ENCODE measurements around the gene ESPNL. TPM values are rescaled to one million over a fixed set of nuclear protein-coding genes. Genes with fewer than 3 reads are reported as not detected.
"Not testable (repeated sequence)": the region's sequence is repeated elsewhere in the genome, so short reads cannot be mapped to it uniquely, and the experiment has no call there.

ESPNL gene
- total RNA-seq, 1 experiment from 2014 or later = 2.6 TPM

DNA sequence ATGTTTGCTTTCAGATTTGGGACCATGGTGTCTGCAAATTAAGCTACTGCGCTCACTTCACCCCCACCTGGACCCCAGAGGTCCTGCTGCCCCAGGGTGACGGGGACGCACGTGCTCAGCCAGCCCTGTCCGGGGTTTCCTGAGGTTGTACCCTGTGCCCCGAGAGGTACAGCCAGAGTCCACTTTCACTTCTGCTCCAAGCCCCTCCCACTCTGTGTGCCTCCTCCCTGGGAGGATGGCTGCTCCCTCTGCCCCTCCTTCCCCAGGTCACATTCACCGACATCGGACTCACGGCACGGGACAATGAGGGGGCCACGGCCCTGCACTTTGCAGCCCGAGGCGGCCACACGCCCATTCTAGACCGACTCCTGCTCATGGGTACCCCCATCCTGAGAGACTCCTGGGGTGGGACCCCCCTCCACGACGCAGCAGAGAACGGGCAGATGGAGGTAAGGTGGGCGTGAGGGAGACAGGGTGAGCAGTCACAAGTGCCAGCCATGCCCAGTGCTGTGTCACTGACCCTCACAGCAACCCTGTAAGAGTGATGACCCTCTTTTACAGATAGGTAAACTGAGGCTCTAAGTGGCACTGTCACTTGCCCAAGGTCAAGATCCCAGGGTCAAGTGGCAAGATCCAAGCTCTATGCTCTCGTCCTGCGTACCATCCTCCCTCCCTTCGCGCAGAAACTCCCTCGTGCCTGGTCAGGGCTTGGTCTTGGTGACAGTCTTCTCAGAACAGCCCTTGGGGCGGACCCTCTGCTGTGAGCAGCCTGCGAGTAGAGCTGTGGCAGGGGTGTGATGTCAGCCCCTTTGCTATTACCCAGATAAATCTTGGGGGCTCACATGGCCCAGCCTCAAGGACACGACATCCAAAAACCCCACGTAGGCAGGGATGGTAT lies 7.6 kb downstream of the ESPNL start:
- Histone ChIP-seq H3K9me3 (replicated peaks) (peaks cover 8% of the 10 kb centered on the region; the same call in 1 of the 2 replicates), H3K4me1 (peaks cover 26% of the 10 kb centered on the region), H3K4me3 (no peak overlapping the region), H3K36me3 (no peaks in the 10 kb centered on the region), H3K27ac (no peak overlapping the region), H3K27me3 (peaks cover 4% of the 10 kb centered on the region; the same call in 1 of the 2 replicates)
- no peak for DNase-seq

- no peak overlapping the region for H3K27ac ChIP-seq
- peak; percentile 78 to 81 for DNase-seq
- H3K9me3 ChIP-seq (replicated peaks) = peaks cover 13% of the 10 kb centered on the region; the same call in 1 of the 2 replicates
- peaks cover 26% of the 10 kb centered on the region for H3K4me1 ChIP-seq
- H3K36me3 ChIP-seq = no peaks in the 10 kb centered on the region
- H3K4me3 ChIP-seq = no peak overlapping the region
- peaks cover 4% of the 10 kb centered on the region; the same call in 1 of the 2 replicates for H3K27me3 ChIP-seq
Measured at GRCh38 chr2:238108423-238109183, 8.5 kb downstream of the ESPNL start.

DNA sequence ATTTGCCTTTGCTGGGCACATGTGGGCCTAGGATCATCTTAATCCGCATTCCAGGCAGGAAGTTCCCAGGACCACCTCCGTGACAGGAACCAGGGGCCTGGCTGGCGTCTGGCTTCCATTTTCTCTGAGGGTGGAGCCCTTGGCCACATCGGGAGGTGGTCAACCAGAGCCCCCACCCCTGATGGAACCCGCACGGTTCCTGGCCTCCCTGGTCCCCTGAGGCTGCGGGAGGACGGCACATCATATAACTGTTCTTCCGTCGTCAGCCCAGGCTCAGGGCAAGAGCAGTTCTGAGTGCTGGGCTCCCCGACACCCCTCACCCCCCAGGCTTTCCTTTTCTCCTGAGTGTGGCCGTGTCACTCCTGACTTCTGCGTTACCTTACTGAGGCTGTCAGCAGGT lies 13.5 kb downstream of the ESPNL start:
- Histone ChIP-seq H3K4me3 (no peak overlapping the region), H3K4me1 (peaks cover 9% of the 10 kb centered on the region), H3K27ac (no peak overlapping the region), H3K27me3 (no peaks in the 10 kb centered on the region), H3K36me3 (no peaks in the 10 kb centered on the region), H3K9me3 (replicated peaks) (peaks cover 13% of the 10 kb centered on the region; the same call in 1 of the 2 replicates)
- DNase-seq = no peak

DNA sequence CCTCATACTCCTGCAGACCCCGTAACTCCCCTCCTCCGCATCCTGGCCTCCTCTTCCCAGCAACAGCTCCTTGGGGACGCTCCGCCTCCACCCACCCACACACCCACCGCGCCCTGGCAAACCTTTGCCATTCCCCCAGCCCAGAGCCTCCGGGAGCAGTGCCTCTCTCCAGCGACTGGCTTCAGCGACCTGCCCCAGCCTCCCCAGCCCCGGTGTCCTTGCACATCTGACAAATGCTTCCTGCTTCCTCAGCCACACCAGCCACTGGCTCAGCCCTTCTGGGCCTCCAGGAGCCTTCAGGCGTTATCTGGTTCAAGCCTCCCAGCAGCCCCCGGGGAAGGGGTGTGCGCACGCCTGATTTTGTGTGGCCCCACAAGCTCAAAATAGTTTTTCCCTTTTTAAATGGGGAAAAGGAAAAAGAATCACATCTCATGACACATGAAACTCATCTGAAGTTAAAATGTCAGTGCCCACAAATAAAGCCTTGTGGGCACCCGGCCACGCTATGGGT lies 14.2 kb downstream of the ESPNL start:
- Histone ChIP-seq H3K9me3 (replicated peaks) (peaks cover 13% of the 10 kb centered on the region; the same call in 1 of the 2 replicates), H3K36me3 (no peaks in the 10 kb centered on the region), H3K4me3 (no peak overlapping the region), H3K27ac (no peak overlapping the region), H3K4me1 (peaks cover 2% of the 10 kb centered on the region; the same call in 1 of the 2 replicates), H3K27me3 (no peaks in the 10 kb centered on the region)
- no peak for DNase-seq

- Histone ChIP-seq H3K27ac (no peak overlapping the region), H3K4me3 (no peak overlapping the region), H3K4me1 (peaks cover under 1% of the 10 kb centered on the region; the same call in 1 of the 2 replicates), H3K36me3 (no peaks in the 10 kb centered on the region), H3K27me3 (no peaks in the 10 kb centered on the region), H3K9me3 (replicated peaks) (peaks cover 13% of the 10 kb centered on the region; the same call in 1 of the 2 replicates)
- DNase-seq = no peak
Measured at GRCh38 chr2:238114851-238115660, 14.9 kb downstream of the ESPNL start.

GRCh38 chr2:238115709-238116108 lies 15.6 kb downstream of the ESPNL start:
- not testable (repeated sequence) for H3K27ac ChIP-seq, DNase-seq, H3K4me3 ChIP-seq, H3K4me1 ChIP-seq, H3K36me3 ChIP-seq, H3K27me3 ChIP-seq
- peaks cover 13% of the 10 kb centered on the region; the same call in 1 of the 2 replicates for H3K9me3 ChIP-seq (replicated peaks)

DNA sequence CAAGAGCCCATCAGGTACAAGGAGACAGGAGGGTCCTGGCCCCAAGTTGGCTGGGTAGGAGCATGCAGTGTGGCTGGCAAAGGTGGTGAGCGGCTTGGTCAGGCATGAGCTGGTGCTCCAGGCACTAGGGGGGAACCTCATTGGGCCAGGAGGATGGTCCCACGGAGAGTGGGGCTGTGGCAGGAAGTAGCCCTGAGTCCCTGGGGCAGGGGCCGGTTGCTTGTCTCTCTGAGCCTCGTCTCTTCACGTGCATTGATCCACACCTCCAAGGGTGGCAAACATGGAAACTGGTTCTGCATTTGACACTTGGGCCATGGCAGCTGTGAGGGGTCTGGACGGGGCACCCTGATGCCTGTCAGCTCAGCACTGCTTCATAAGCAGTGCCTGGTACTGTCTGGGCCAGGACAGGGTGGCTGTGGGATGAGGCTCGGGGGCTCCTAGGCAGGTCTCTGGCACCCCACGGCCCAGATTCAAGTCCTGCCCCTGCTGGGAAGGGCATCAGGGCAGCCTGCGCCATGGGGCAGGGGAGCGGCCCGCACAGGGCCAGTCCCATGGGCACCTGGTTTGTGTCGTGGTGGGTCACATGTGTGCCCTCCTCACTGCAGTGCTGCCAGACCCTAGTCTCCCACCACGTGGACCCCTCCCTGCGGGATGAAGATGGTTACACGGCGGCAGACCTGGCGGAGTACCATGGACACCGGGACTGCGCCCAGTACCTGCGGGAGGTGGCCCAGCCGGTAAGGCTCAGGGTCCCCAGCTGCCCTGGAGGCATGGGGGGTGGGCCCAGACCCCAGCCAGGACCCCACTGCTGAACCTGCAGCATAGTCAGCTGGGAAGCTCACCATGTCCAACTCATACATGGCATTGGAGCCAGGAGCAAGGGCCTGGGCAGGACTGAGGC lies 16.4 kb downstream of the ESPNL start:
- Histone ChIP-seq H3K9me3 (replicated peaks) (peaks cover 9% of the 10 kb centered on the region; the same call in 1 of the 2 replicates), H3K4me1 (peaks cover 4% of the 10 kb centered on the region; the same call in 1 of the 2 replicates), H3K27ac (no peak overlapping the region), H3K27me3 (no peaks in the 10 kb centered on the region), H3K4me3 (no peak overlapping the region), H3K36me3 (no peaks in the 10 kb centered on the region)
- DNase-seq = no peak

DNA sequence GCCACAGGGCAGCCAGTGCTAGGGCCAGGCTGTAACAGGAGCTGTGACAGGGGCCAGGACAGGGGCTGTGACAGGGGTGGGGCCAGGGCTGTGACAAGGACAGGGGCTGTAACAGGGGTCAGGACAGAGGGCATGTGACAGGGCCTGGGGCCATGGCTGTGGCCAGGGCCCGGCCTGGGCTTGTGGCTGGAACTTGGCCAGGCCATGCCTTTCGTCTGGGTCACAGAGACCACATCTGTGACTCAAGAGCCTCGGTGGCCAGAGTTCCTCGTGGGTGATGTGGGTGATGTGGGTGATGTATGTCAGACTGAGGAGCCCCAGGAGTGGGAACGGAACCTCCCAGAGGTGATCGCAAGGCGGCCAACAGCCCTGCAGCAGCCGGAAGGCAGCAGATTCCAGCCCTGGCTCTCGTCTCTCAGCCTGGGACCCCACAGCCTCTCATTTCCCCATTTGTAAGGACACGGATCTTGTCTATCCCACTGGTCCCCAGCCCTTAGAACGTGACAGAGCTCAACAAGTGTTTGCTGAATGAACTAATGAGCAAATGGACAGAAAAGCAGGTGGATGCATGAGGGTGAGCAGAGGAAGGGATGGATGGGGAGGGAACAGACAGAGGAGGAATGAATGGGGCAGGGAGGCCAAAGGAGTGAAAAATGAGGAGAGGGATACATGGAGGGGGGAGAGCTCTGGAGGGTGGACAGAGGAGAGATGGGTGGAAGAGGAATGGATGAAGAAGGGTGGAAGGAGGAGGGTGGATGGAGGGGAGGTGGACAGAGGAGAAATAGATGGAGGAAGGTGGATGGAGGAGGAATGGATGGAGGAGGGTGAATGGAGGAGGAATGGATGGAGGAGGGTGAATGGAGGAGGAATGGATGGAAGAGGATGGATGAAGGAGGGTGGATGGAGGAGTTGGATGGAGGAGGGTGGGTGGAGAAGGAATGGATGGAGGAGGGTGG lies 17.3 kb downstream of the ESPNL start:
- H3K4me3 ChIP-seq = no peak overlapping the region
- H3K27ac ChIP-seq = no peak overlapping the region
- DNase-seq = no peak
- peaks cover 4% of the 10 kb centered on the region for H3K4me1 ChIP-seq
- H3K9me3 ChIP-seq (replicated peaks) = peaks cover 8% of the 10 kb centered on the region; the same call in 1 of the 2 replicates
- no peaks in the 10 kb centered on the region for H3K36me3 ChIP-seq
- no peaks in the 10 kb centered on the region for H3K27me3 ChIP-seq

GRCh38 chr2:238119756-238120462 lies 19.8 kb downstream of the ESPNL start:
- H3K9me3 ChIP-seq (replicated peaks) = no peaks in the 10 kb centered on the region
- H3K4me1 ChIP-seq = peaks cover 16% of the 10 kb centered on the region
- H3K27me3 ChIP-seq = no peaks in the 10 kb centered on the region
- H3K36me3 ChIP-seq = no peaks in the 10 kb centered on the region
- no peak overlapping the region for H3K4me3 ChIP-seq
- H3K27ac ChIP-seq = no peak overlapping the region
- no peak for DNase-seq

- Histone ChIP-seq H3K9me3 (replicated peaks) (no peaks in the 10 kb centered on the region), H3K4me1 (peaks cover 16% of the 10 kb centered on the region), H3K4me3 (no peak overlapping the region), H3K27ac (no peak overlapping the region), H3K27me3 (no peaks in the 10 kb centered on the region), H3K36me3 (no peaks in the 10 kb centered on the region)
- DNase-seq = peak; percentile 88 to 89
Measured at GRCh38 chr2:238120463-238121298, 20.5 kb downstream of the ESPNL start.

DNA sequence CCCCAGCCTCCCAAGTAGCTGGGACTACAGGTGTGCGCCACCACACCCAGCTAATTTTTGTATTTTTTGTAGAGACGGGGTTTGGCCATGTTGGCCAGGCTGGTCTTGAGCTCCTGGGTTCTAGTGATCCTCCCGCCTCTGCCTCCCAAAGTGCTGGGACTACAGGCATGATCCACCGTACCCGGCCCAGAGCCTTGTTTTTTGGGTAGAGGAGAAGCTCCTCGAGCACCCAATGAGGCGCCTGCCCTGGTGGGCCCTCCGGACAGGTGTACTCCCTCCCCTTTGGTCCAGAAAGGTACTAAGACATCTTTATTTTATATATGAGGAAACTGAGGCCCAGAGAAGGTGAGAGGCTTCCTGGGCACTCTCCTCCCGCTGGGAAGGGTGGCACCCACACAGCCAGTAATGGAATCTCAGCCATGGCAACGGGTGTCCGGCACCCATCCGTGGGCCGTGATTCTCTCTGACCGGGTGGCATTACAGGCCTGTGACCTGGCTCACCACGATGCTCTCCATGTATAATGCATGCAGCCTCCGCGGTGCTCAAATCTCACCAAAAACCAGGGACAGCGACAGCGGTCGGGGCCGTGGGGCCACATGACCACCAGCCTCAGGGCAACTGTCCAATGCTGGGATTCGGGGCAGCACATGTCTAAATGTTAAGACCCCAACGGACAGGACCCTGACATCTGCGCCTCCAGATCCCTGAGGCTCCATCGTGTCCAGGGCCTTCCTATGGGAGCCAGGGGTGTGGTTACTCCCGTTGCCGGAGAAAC lies 21.6 kb downstream of the ESPNL start:
- Histone ChIP-seq H3K27me3 (no peaks in the 10 kb centered on the region), H3K4me1 (peaks cover 16% of the 10 kb centered on the region), H3K9me3 (replicated peaks) (0 out of 2 replicates have a peak, but pooled peaks cover 4% of the 10 kb centered on the region), H3K4me3 (no peak overlapping the region), H3K36me3 (no peaks in the 10 kb centered on the region), H3K27ac (no peak overlapping the region)
- DNase-seq = no peak

Measured in SJCRH30 (cell line).